ENCODE data around the gene OR5K3. TPM values are rescaled to one million over a fixed set of nuclear protein-coding genes. Genes with fewer than 3 reads are reported as not detected.

Gene OR5K3
- not detected in 2 replicates for total RNA-seq (2011; cell fraction: chromatin; rRNA removed; ENCODE audit: low replicate concordance)
- total RNA-seq (2011; cell fraction: nucleolus; rRNA removed): not detected in 2 replicates
- total RNA-seq (2011; cell fraction: nucleoplasm; rRNA removed): not detected in 2 replicates
- not detected in 2 replicates for total RNA-seq (2014; rRNA removed)
- total RNA-seq (2014; rRNA removed; fragmentation: Illumina TruSeq; extraction: Trizol): not detected in 2 replicates
- total RNA-seq (2015; rRNA removed; fragmentation: Illumina TruSeq; extraction: Trizol): not detected in 2 replicates
- total RNA-seq (2021): not detected in 2 replicates
- polyA plus RNA-seq (2011; rRNA removed): not detected in 2 replicates
- polyA plus RNA-seq (2011; cell fraction: cytosol; rRNA removed): not detected in 2 replicates
- polyA plus RNA-seq (2011; cell fraction: nucleus; rRNA removed): not detected in 2 replicates
- polyA plus RNA-seq (2012): not detected in 2 replicates
- not detected in 2 replicates for polyA plus RNA-seq (2014; fragmentation: Illumina TruSeq; extraction: Trizol)
- polyA plus RNA-seq (2014; fragmentation: Nextera tagmentation; extraction: Ambion mirVana): not detected
- not detected in 2 replicates for polyA plus RNA-seq (2014; rRNA removed)
- polyA minus RNA-seq (2011; rRNA and poly(A)+ RNA removed): not detected in 2 replicates
- not detected in 2 replicates for polyA minus RNA-seq (2011; cell fraction: cytosol; rRNA and poly(A)+ RNA removed)
- not detected in 2 replicates for polyA minus RNA-seq (2011; cell fraction: nucleus; rRNA and poly(A)+ RNA removed)
- not detected for Bru-seq, nascent RNA
- BruChase-seq, experiment 1, labeled RNA remaining after a 2-hour chase: not detected
- BruChase-seq, experiment 2, labeled RNA remaining after a 6-hour chase: not detected
- long read RNA-seq, experiment 1: 0 reads
- long read RNA-seq, experiment 2: 0 reads
- long read RNA-seq, experiment 3: 0 reads

- H3K4me3 ChIP-seq: no peak within 1 kb of the TSS
- H3K27ac ChIP-seq (ENCODE audit: extremely low read depth, low read depth, low read length): no peak within 1 kb of the TSS
- FAIRE-seq: no peak
- in situ Hi-C loops (cut with MboI): no loop called here
- no peaks in the 10 kb centered on the region for H3K9me3 ChIP-seq (replicated peaks; ENCODE audit: control insufficient read depth, insufficient read depth, low read depth, low read length)
- H2AFZ ChIP-seq (ENCODE audit: low read depth, low read length): no peak within 1 kb of the TSS
- no peak for TF ChIP-seq SMC3 (conservative IDR thresholded peaks at IDR 0.05; ENCODE audit: insufficient read depth, low read depth, low read length)
- no peak for TF ChIP-seq PRPF4 (IDR thresholded peaks at IDR 0.05; ENCODE audit: insufficient read depth, low read depth, low read length, poor library complexity, severe bottlenecking)
- no peak for TF ChIP-seq FOXJ2 (tag; IDR thresholded peaks at IDR 0.05)
- BruUV-seq (replicated peaks): no TSS peak
- H3K9ac ChIP-seq (ENCODE audit: insufficient read depth in 1 of 2, low read depth in 2 of 2, low read length in 2 of 2): no peak within 1 kb of the TSS
- H3K9me1 ChIP-seq (ENCODE audit: control insufficient read depth, insufficient read depth, low read length): no peaks in the 10 kb centered on the region
- H4K20me1 ChIP-seq (replicated peaks; ENCODE audit: control insufficient read depth, insufficient read depth, low read length): no peaks in the 10 kb centered on the region
- H3K79me2 ChIP-seq (ENCODE audit: control insufficient read depth, insufficient read depth, low read length): no peaks in the 10 kb centered on the region
- H3K4me2 ChIP-seq (ENCODE audit: insufficient read depth, low read length): no peak within 1 kb of the TSS
- H3K36me3 ChIP-seq (ENCODE audit: control insufficient read depth, insufficient read depth, low read length): no peaks in the 10 kb centered on the region
- CTCF ChIA-PET (ENCODE audit: low intra/inter-chr PET ratio): no interaction called here
- no peaks in the 10 kb centered on the region for H3K27me3 ChIP-seq (ENCODE audit: control insufficient read depth in 2 of 2, insufficient read depth in 2 of 2, low read length in 2 of 2)
- ATAC-seq: no peak
- intact Hi-C loops (cut with micrococcal nuclease): no loop called here
- DNase-seq (ENCODE audit: extremely low read depth in 1 of 4, low spot score in 3 of 4): no peak
- POLR2A ChIA-PET: no interaction called here
- H3K4me1 ChIP-seq (replicated peaks in 1 of 2; ENCODE audit: control insufficient read depth in 2 of 2, insufficient read depth in 2 of 2, low read length in 2 of 2): no peaks in the 10 kb centered on the region
Measured at GRCh38 chr3:98390366-98390765, at the start of gene OR5K3. TSS of gene OR5K3 (plus strand) at chr3:98390666. CDS start at chr3:98390666, 0 bp downstream.
